MM.1S (cell line): ENCODE measurements around the gene TXNDC11.

ENCODE experiments used
- CTCF ChIP-seq: fragments of 300-600 bp; sonication (generic); IDR thresholded peaks from 2 replicates; pipeline ENCODE4 v1.5.1; 2016; ENCODE audit warnings: antibody characterized with exemption, low read length, mixed read lengths
- EZH2 ChIP-seq: fragments of 300-600 bp; sonication (generic); optimal IDR thresholded peaks from 2 replicates; pipeline ENCODE3; 2017; ENCODE audit warnings: low read depth, mild to moderate bottlenecking, antibody characterized with exemption, low read length, mixed read lengths
- EZH2phosphoT487 ChIP-seq: fragments of 300-600 bp; sonication (generic); IDR thresholded peaks from 2 replicates; pipeline ENCODE4 v1.6.1; 2018; ENCODE audit warnings: antibody characterized with exemption, low read length

- TF ChIP-seq CTCF (no peak), EZH2phosphoT487 (no peak), EZH2 (no peak)
Measured at GRCh38 chr16:11665071-11665491, 77.6 kb downstream of the TXNDC11 start.
